Measurements from ENCODE around the gene RXFP3. TPM values are rescaled to one million over a fixed set of nuclear protein-coding genes. Genes with fewer than 3 reads are reported as not detected.
A peak's percentile ranks its signal among the peaks of the same experiment; 100 is the strongest.

The RXFP3 gene
- total RNA-seq, 1 donor from 2014 or later = not detected

DNA sequence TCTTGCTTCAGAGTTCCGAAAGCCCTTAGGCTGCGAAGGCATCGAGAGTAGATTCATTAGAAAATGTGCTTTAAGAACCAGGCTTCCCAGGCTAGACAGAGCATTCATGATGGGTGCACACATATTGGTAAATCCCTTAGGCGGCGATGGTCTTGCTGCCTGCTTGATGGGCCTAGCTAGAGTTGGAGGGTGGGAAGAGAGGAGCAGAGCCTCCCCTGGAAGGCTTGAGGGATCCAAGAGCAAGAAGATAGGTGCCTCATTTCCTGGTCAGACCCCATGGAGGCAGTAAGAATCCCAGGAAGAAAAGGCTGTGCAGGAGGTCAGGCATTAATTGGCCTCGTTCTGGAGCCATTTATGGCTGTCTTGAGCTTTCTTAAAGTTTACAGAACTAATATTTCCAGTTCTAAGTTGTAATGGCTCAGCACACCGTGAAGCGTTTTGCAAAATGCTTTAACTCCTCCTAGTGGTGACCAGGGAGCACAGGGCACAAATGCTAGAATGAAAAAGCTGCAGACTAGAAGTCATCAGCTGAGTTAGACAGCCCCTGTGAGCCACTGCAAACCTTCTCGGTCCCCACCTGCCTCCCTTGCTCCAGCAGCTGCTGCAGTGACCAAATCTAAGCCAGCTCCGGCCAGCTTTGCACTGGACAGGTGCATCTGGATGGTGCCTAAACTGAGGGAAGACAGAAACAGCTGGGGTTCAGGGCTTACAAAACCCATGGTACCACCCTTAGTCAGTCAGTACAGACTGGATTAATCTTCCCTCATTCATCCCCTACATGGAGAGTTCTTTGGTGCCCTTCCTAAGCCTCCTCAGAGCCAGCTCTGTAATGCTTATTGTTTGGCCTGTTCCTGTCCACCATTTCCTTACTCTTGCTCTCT is 33.6 kb downstream of the RXFP3 start:
- intact Hi-C loops (cut with micrococcal nuclease) = loop anchor here (1.0 to 2.0 kb wide), 2 partner anchors 33 to 534 kb away; partner anchors contain the start of gene RXFP3
- no peak for DNase-seq (ENCODE audit: low spot score)

DNA sequence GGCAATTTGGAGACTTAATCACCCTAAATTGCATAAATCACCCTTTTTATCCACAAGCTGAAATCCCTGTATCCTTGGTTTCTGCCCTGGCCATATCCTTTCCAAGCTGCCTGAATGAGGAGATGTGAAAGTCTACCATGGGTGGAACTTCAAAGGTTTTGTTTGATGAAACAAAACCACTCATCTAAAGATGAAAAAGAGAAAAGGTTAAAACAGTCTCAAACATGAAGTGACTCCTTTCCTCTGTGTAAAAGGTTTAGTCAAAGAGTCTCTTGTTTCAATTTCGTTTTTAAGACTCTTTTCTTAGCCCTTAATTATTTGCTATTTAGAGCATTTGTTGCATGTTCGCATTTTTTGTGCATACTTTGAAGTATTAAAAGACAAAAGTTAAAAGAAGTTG is 37.1 kb downstream of the RXFP3 start:
- no peaks in the 10 kb centered on the region for H3K27me3 Mint-ChIP-seq (ENCODE audit: low read depth)
- no peak for DNase-seq (ENCODE audit: low spot score)
- intact Hi-C loops (cut with micrococcal nuclease) = loop anchor here (1.0 kb wide), 1 partner anchor 8 kb away; no protein-coding TSS in a partner anchor
- no peaks in the 10 kb centered on the region for H3K9me3 Mint-ChIP-seq
- peaks cover 20% of the 10 kb centered on the region for H3K4me1 Mint-ChIP-seq (ENCODE audit: low read depth)
- no peaks in the 10 kb centered on the region for H3K36me3 Mint-ChIP-seq (ENCODE audit: low read depth)
- H3K27ac Mint-ChIP-seq = no peak overlapping the region
- H3K4me3 Mint-ChIP-seq (ENCODE audit: low read depth) = peak overlapping the region; percentile 23

More for the DNA sequence above, 33.6 kb downstream of the RXFP3 start:
- no peaks in the 10 kb centered on the region for H3K27me3 Mint-ChIP-seq (ENCODE audit: low read depth)
- no peak overlapping the region for H3K27ac Mint-ChIP-seq
- no peaks in the 10 kb centered on the region for H3K9me3 Mint-ChIP-seq
- H3K4me1 Mint-ChIP-seq (ENCODE audit: low read depth) = peaks cover 42% of the 10 kb centered on the region
- H3K4me3 Mint-ChIP-seq (ENCODE audit: low read depth) = no peak overlapping the region
- no peaks in the 10 kb centered on the region for H3K36me3 Mint-ChIP-seq (ENCODE audit: low read depth)

DNA sequence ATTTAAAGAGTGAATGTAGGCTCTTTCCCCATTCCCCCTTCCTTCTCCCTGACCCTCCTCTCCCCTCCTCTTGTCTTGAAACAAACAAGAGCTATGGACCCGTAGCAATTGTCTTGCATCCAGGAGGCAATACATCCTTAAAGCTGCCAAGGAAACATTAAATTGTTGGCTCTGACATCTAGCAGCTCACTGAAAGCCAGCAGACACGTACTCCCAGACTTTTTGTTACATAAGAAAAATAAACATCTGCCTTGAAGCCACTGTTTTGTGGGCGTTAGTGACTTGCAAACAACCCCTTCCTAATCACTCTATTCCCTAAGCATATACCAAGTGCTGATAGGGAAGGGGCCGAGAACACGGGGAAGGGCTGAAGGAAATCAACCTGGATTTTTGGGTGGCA is 39.7 kb downstream of the RXFP3 start:
- intact Hi-C loops (cut with micrococcal nuclease) = no loop called here
- Mint-ChIP-seq H3K9me3 (no peaks in the 10 kb centered on the region), H3K27ac (no peak overlapping the region), H3K4me3 (ENCODE audit: low read depth) (no peak overlapping the region), H3K27me3 (ENCODE audit: low read depth) (no peaks in the 10 kb centered on the region), H3K36me3 (ENCODE audit: low read depth) (no peaks in the 10 kb centered on the region), H3K4me1 (ENCODE audit: low read depth) (peaks cover 15% of the 10 kb centered on the region)
- no peak for DNase-seq (ENCODE audit: low spot score)

DNA sequence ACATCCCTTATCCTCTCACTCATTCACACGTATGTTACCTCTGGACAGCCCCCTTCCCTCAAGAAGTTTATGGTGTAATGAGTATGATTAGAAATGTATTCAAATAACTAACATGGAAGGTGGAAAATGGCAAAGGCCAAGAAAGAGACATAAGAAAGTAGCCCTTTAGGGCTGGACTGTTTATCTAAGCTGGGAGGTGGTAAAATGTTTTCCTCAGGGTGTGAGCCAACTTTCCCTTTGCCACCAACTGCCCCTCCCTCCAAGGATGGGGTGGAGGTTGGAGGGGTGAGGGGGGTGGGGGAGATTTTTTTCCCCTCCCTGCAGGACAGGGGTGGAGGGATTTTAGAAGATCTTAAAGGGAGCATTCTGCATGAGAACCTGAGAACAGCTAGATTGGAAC is 40.1 kb downstream of the RXFP3 start:
- H3K9me3 Mint-ChIP-seq = no peaks in the 10 kb centered on the region
- no peak for DNase-seq (ENCODE audit: low spot score)
- intact Hi-C loops (cut with micrococcal nuclease) = no loop called here
- H3K36me3 Mint-ChIP-seq (ENCODE audit: low read depth) = no peaks in the 10 kb centered on the region
- peaks cover 15% of the 10 kb centered on the region for H3K4me1 Mint-ChIP-seq (ENCODE audit: low read depth)
- no peaks in the 10 kb centered on the region for H3K27me3 Mint-ChIP-seq (ENCODE audit: low read depth)
- H3K27ac Mint-ChIP-seq = no peak overlapping the region
- H3K4me3 Mint-ChIP-seq (ENCODE audit: low read depth) = no peak overlapping the region

DNA sequence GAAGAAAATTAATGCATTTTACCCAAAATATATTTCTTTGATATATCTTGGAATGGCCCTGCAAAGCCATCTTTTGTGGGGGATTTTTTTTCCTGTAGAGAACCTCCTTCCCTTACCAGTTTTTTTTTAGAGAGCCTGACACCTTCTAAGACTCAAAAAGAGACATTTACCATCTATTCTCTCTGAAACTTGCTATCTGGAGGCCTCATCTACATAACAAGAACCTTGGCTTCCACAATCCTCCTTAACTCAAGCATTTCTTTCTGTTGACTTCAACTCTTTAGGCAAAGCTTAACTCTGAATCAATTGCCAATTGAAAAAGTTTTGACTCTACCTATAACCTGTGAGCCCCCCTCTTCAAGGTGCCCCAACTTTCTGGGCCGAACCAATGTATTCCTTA is 42.1 kb downstream of the RXFP3 start:
- H3K27ac Mint-ChIP-seq = no peak overlapping the region
- no peak overlapping the region for H3K4me3 Mint-ChIP-seq (ENCODE audit: low read depth)
- no peaks in the 10 kb centered on the region for H3K9me3 Mint-ChIP-seq
- no peak for DNase-seq (ENCODE audit: low spot score)
- peaks cover 4% of the 10 kb centered on the region for H3K4me1 Mint-ChIP-seq (ENCODE audit: low read depth)
- H3K36me3 Mint-ChIP-seq (ENCODE audit: low read depth) = no peaks in the 10 kb centered on the region
- intact Hi-C loops (cut with micrococcal nuclease) = no loop called here
- H3K27me3 Mint-ChIP-seq (ENCODE audit: low read depth) = no peaks in the 10 kb centered on the region

DNA sequence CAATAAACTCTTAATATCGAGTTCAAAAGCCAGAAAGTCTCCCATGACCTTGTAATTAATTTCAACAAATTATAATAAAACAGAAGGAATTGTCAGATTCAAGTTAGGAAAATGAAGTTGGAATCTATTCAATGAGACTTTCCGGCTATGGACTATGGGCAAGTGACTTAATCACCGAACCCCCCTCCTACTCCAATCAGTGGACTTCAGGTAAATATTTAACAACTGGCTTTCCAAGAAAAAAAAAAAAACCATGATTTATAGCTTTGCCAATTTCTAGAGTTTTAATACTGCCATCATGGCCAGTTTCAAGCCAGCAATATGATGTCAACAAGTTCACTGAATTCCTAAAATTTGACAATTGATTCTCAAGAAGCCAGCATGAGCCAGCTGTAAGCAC is 43.8 kb downstream of the RXFP3 start:
- DNase-seq (ENCODE audit: low spot score) = no peak
- Mint-ChIP-seq H3K4me1 (ENCODE audit: low read depth) (peaks cover 1% of the 10 kb centered on the region), H3K4me3 (ENCODE audit: low read depth) (no peak overlapping the region), H3K9me3 (no peaks in the 10 kb centered on the region), H3K27ac (no peak overlapping the region), H3K27me3 (ENCODE audit: low read depth) (no peaks in the 10 kb centered on the region), H3K36me3 (ENCODE audit: low read depth) (no peaks in the 10 kb centered on the region)
- intact Hi-C loops (cut with micrococcal nuclease) = no loop called here

DNA sequence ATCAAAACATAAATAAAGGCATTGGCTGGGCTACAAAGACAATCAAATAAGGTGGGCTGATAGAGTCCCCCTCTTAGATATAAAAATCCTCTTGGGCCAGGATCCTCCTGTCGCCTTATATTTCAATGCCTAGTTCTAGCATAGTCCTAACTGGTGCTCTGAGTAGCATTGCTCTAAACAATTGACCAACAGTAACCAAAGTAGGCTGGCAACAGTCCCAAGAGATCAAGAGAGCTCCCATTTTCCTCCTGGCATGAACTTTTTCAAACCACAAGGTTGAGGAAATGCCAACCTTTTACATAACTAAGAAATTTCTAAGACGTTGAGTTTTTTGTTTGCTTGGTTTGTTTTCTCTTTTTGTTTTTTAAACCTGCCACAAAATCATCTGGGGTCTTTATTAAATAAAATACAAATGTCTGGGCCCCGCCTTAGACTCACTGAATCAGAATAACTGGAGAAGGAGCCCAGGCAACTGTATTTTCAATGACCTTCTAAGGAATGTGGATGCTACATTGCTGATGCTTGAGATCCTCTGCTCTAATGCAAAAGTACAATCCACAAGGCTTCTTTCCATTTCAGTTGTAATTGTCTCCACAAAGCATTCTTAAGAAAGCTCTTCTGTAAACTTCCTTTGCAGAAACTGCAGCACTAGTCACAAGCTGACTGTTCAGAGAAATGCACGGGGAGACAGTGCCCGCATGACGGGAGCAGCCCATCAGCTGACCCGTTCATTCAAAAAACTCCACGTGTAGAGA is 45.4 kb downstream of the RXFP3 start:
- Mint-ChIP-seq H3K4me3 (ENCODE audit: low read depth) (no peak overlapping the region), H3K27me3 (ENCODE audit: low read depth) (no peaks in the 10 kb centered on the region), H3K4me1 (ENCODE audit: low read depth) (peaks cover 1% of the 10 kb centered on the region), H3K36me3 (ENCODE audit: low read depth) (peaks cover 4% of the 10 kb centered on the region), H3K27ac (no peak overlapping the region), H3K9me3 (no peaks in the 10 kb centered on the region)
- intact Hi-C loops (cut with micrococcal nuclease) = no loop called here
- DNase-seq (ENCODE audit: low spot score) = no peak

DNA sequence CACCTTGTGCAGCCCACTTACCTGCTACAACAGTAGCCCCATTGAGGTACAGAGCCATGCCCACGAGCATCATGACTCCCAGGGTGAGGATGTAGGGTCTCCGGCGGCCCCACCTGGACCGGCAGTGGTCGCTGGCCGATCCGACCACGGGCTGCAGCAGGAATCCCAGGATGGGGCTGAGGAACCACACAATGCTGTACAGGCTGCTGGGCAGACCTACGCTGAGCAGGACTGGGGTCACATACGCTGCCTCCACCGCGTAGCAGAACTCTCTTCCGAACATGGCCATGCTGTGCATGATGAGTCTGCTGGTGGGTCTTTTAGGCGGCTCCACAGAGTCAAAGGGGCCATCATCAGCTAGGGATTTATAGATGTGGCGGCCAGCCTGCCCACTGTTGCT is 48.0 kb downstream of the RXFP3 start:
- Mint-ChIP-seq H3K27me3 (ENCODE audit: low read depth) (no peaks in the 10 kb centered on the region), H3K4me1 (ENCODE audit: low read depth) (no peaks in the 10 kb centered on the region)

DNA sequence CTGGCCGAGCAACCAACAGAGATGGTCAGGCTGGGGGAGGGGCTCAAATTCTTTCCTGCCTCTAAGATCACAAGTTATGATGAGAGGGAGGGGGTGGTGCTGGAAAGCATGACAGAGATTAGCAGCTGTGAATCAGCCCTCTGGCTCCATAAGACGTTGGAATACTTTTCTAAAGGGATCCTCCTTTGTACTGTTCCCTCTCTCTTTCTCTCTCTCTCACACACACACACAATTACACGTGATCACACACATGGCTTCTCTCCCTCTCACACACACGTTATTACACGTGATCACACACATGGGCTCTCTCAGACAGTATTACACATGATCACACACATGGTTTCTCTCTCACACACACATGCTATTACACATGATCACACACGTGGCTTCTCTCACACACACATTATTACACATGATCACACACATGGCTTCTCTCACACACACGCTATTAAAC is 48.5 kb downstream of the RXFP3 start, which contains the start of gene SLC45A2:
Gene SLC45A2 (minus strand): TSS at position 23 of the 454 bp plus-strand sequence. CDS start 110 bp downstream, outside the sequence.
- intact Hi-C loops (cut with micrococcal nuclease) = no loop called here
- Mint-ChIP-seq H3K4me1 (ENCODE audit: low read depth) (no peaks in the 10 kb centered on the region), H3K4me3 (ENCODE audit: low read depth) (no peak within 1 kb of the TSS), H3K27me3 (ENCODE audit: low read depth) (no peaks in the 10 kb centered on the region), H3K36me3 (ENCODE audit: low read depth) (peaks cover 29% of the 10 kb centered on the region), H3K27ac (no peak within 1 kb of the TSS), H3K9me3 (peaks cover 9% of the 10 kb centered on the region)
- DNase-seq (ENCODE audit: low spot score) = no peak

More for the DNA sequence above, 48.0 kb downstream of the RXFP3 start:
- Mint-ChIP-seq H3K9me3 (peaks cover 9% of the 10 kb centered on the region), H3K4me3 (ENCODE audit: low read depth) (no peak overlapping the region), H3K27ac (no peak overlapping the region), H3K36me3 (ENCODE audit: low read depth) (peaks cover 26% of the 10 kb centered on the region)
- no peak for DNase-seq (ENCODE audit: low spot score)
- intact Hi-C loops (cut with micrococcal nuclease) = no loop called here

DNA sequence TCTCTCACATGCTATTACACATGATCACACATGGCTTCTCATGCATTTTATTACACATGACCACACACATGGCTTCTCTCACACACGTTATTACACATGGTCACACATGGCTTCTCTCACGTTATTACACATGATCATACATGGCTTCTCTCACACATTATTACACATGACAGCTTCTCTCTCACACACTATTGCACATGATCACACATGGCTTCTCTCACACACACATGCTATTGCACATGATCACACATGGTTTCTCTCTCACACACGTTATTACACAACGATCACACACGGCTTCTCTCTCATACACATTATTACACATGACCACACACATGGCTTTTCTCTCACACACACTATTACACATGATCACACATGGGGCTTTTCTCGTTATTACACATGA is 49.3 kb downstream of the RXFP3 start:
- intact Hi-C loops (cut with micrococcal nuclease) = no loop called here
- H3K36me3 Mint-ChIP-seq (ENCODE audit: low read depth) = peaks cover 29% of the 10 kb centered on the region

More for the DNA sequence above, 49.3 kb downstream of the RXFP3 start:
- no peak overlapping the region for H3K4me3 Mint-ChIP-seq (ENCODE audit: low read depth)
- no peaks in the 10 kb centered on the region for H3K27me3 Mint-ChIP-seq (ENCODE audit: low read depth)
- H3K27ac Mint-ChIP-seq = no peak overlapping the region
- no peak for DNase-seq (ENCODE audit: low spot score)
- no peaks in the 10 kb centered on the region for H3K4me1 Mint-ChIP-seq (ENCODE audit: low read depth)
- peaks cover 9% of the 10 kb centered on the region for H3K9me3 Mint-ChIP-seq
